Measurements from ENCODE around the gene TMEM86A.
A peak's percentile ranks its signal among the peaks of the same experiment; 100 is the strongest.

Gene TMEM86A

DNA sequence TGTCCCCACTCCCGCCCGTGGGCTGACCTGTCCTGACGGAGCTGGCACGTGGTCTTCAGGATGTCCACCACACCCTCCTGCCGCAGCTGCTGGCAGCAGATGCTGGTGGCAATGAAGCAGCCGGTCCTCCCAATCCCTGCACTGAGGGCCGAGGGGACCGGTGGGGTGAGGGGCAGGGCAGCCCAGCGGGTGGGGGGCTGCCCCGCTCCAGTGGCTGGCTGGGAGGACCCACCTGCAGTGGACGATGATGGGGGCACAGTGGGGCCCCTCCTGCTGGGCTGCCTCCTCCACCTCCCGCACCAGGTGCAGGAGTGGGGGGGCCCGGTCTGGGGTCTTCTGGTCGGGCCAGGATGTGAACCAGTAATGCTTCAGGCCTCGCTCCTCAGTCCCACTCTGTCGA, 30.8 kb downstream of the TMEM86A start:
- TF ChIP-seq, protein P1, sequence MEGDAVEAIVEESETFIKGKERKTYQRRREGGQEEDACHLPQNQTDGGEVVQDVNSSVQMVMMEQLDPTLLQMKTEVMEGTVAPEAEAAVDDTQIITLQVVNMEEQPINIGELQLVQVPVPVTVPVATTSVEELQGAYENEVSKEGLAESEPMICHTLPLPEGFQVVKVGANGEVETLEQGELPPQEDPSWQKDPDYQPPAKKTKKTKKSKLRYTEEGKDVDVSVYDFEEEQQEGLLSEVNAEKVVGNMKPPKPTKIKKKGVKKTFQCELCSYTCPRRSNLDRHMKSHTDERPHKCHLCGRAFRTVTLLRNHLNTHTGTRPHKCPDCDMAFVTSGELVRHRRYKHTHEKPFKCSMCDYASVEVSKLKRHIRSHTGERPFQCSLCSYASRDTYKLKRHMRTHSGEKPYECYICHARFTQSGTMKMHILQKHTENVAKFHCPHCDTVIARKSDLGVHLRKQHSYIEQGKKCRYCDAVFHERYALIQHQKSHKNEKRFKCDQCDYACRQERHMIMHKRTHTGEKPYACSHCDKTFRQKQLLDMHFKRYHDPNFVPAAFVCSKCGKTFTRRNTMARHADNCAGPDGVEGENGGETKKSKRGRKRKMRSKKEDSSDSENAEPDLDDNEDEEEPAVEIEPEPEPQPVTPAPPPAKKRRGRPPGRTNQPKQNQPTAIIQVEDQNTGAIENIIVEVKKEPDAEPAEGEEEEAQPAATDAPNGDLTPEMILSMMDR (conservative IDR thresholded peaks at IDR 0.05), result no peak
- no peak overlapping the region for H3K27ac ChIP-seq

DNA sequence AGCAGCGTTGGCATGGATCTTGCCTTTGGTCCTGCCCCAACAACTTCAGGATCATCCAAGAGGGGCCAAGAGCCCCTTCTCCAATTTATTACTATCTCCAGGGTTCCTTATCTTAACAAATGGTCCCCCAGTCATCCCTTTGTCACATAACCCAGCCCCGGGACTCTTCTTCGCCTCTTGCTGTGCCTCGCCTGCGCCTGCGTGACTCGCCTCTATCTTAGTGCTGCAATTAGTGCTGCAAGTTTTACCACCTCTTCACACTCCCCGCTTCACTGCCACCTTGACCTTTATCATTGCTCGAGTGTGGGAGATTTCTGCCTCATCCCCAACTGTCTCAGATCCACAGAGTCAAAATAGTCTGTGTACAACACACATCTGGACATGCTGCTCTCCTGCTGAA, 31.4 kb downstream of the TMEM86A start:
- TF ChIP-seq, protein P1 (conservative IDR thresholded peaks at IDR 0.05), result no peak
- no peak overlapping the region for H3K27ac ChIP-seq

DNA sequence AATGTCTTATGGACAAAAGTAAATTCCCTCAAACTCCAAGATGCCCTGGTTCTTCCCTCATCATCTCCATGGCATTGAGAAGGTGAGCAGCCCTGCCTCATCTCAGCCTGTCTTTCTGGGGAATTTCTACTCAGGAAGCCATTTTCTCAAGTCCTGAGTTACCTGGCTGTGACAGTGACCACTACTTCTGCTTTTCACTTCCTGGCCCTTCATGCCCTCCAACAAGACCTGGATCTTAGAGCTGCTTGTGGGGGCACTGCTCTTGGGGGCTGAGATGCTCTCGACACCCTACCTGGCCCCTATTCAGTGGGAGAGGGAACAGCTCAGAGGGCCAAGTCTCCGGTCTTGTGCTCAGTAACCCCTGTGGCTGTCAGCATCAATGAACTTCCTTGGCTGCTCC, 32.9 kb downstream of the TMEM86A start:
- TF ChIP-seq, protein P1 (conservative IDR thresholded peaks at IDR 0.05), result no peak
- H3K27ac ChIP-seq, result no peak overlapping the region

DNA sequence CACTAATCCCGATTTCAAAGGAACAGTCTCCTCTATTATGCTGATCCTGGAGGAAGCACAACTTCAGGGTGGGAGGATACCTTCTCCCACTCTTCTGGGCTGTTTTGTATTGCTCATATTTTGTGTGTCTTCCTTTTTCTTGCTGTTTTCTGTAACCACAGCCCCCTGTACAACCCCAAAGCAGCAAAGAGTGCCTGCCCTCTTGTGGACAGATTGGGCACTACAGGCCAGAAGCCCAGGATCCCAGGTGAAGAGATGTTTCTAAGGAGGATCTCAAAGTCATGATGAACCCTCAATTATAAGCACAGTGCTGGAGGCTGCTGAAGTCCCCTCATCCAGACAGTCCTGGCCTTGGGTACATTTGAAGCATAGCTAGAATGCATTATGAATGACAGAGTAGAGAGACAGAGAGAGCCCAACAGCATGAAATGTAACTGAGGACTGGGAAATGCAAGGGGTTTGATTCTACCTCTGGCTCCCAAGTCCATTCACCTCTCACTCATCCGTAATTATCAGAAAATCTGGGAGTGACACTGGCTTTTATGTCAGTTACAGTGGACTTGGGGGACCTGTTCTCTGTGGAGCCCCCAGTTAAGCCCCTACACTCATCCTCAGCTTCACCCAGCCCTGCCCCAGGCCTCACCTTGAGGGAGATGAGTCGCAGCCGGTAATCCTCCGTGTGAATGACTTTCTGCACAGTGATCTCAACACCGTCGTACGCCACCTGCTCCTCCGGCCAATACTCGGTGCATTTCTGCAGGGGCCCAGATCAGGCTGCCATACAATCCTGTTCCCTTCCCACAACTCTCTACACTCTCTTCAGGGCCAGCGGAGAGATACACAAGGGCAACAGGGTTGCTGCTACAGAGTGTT, 33.6 kb downstream of the TMEM86A start:
- H3K27ac ChIP-seq, result no peak overlapping the region
- TF ChIP-seq, protein P1 (conservative IDR thresholded peaks at IDR 0.05), result peak; percentile 97

DNA sequence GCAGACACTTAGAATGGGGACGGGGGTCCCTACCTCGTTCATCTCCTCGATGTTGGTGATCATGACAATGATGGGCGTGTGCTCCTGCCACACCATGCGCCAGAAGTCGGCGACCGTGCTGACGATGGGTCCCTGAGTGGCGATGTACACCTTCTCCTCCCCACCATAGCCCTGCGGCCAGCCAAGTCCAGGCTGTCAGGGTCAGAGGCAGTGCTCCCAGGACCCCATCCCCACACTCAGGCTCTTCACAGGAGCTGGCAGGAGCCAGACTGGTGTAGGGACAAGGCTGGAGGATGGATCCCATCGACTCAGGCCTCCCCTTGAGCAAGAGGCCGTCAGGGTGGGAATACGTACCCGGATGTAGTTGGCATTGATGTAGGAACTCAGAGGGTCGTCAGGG, 34.6 kb downstream of the TMEM86A start:
- H3K27ac ChIP-seq, result no peak overlapping the region
- TF ChIP-seq, protein P1 (conservative IDR thresholded peaks at IDR 0.05), result no peak

DNA sequence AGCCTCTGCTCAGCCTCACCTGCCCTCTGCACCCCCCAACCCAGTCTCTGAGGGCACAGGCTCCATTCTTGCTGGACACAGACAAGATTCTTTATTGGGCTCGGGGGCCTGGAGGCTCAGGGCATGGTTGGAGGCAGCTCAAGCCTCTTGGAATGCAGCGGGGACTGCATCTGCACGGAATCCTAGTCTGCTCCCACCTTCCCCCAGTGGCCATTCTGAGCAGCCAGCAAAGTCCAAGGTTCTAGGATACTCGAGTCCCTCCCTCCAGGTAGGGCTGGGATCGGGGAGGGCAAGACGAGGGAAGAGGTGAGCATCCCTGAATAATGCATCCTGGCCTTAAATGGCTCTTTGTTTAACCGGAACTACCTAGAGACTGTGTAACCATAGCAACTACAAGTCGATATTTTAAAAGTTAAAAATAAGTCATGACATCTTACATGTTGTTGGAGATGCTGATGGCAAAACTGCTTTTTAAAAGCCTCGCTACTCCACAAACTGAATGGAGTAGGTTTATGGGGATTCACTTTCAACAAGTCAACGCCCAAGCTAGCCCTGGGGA, 38.1 kb downstream of the TMEM86A start:
- TF ChIP-seq, protein P1 (conservative IDR thresholded peaks at IDR 0.05), result no peak
- H3K27ac ChIP-seq, result no peak overlapping the region

DNA sequence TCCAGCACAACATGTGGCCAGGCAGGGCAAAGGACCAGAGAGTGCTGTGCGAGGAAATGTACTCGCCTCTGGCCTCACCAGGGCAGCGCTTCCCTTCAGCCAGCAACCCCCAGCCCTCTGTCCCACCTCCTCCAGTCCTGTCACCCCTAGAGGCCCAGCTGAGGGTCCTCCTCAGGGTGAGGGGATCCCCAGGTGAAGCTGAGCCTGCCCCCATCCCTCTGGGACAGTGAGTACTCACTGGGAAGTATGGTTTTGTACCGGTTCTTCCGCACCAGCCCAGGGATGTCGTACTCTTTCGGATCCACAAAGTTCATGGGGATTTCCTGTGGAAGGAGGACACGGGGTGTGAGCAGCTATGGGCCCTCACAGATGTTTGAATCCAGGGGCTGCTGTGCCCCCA, 39.1 kb downstream of the TMEM86A start:
- TF ChIP-seq, protein P1 (conservative IDR thresholded peaks at IDR 0.05), result no peak
- no peak overlapping the region for H3K27ac ChIP-seq

Data from VCaP (cell line).